Prostate gland (tissue), 2 donors: ENCODE results near the gene NFKBIB.

Experiments used
- CTCF ChIP-seq, 4 experiments: fragments of 200-600 bp in 2 of 4; fragments of 450-650 bp in 2 of 4; sonication (generic) in 2 of 4; IDR thresholded peaks; 1 replicate in 3 of 4; 2 replicates in 1 of 4; pipeline ENCODE4 v1.5.1; 2016 to 2019; ENCODE audit warnings: antibody characterized with exemption in 4 of 4, mild to moderate bottlenecking in 2 of 4, moderate library complexity in 2 of 4
- POLR2AphosphoS5 ChIP-seq: sonication (generic); formaldehyde crosslinking; IDR thresholded peaks from one replicate; pipeline ENCODE4 v1.6.1; 2017; ENCODE audit warnings: antibody characterized with exemption

GRCh38 chr19:38899447-38900201 lies at the start of gene NFKBIB, which contains the start of gene SIRT2:
- no peak for TF ChIP-seq CTCF (IDR thresholded peaks at IDR 0.05)
- TF ChIP-seq POLR2AphosphoS5 = peak; percentile 99
